ENCODE data around the gene NADK2. TPM values are rescaled to one million over a fixed set of nuclear protein-coding genes. Genes with fewer than 3 reads are reported as not detected.
"Not testable (repeated sequence)": the region's sequence is repeated elsewhere in the genome, so short reads cannot be mapped to it uniquely, and the experiment has no call there.

NADK2 gene
- 27.2 and 38.4 TPM in 2 replicates for total RNA-seq (ENCODE audit: low replicate concordance)
- long read RNA-seq, transcript NADK2-202 (12 exons, 2,243 nt), result major isoform, 10 of 14 reads
- long read RNA-seq, partial matches to known transcripts, result 0 of 14 reads
- long read RNA-seq, other reads (novel, unspliced or antisense), result 4 of 14 reads

DNA sequence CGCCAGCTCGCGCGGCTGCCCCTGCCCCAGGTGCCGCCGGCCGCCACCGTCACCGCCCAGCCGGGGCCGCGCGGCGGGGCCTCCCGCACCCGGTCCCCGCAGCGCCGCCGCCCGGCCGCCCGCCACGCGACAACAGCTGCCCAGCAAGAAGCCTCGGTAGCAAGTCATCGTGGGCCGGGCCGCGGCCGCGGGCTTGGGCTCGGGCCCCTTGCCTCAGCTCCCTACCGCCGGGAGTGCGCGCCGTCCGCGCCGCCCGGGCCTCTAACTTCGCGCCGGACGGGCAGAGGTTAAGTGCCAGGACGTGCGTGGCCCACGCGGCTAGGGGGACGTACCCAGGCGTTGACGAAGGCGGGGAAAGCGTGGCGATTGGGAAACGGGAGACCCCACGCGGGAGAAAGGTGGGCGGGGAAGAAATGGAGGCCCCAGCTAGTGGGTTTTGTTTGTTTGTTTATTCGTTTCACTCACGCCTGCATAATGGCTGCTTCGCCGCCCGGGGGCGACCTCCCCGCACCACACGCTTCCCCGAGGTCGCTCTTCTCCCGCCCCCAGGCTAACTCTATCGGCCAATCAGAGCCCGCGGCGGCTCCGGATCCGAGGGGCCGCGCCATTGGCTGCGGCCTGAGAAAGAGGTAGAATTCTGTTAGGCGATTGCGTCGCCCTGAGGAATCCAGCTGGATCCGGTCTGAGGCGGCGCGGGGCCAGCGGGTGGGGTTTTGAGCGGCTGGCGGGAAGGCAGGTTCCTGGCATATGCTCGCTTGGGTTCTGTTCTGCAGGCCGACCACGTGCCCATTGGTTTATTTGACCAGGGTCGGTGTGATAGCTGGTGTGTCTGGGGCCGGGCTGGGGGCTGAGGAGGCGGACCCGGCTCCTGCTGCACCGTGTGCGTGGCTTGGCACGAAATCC, at the start of gene NADK2:
NADK2 (minus strand) TSS at position 295 of the 903 bp plus-strand sequence; CDS start at position 168, 127 bp downstream.
- peaks cover 27% of the 10 kb centered on the region for H3K4me1 Mint-ChIP-seq (ENCODE audit: unreplicated experiment)
- TF ChIP-seq CTCF (conservative IDR thresholded peaks at IDR 0.05), result peak; percentile 84
- no peaks in the 10 kb centered on the region for H3K9me3 Mint-ChIP-seq
- H3K4me3 Mint-ChIP-seq, result peak within 1 kb of the TSS; percentile 93
- DNase-seq (ENCODE audit: extremely low spot score, unreplicated experiment), result peak; percentile 96
- peaks cover 3% of the 10 kb centered on the region for H3K36me3 Mint-ChIP-seq
- no peaks in the 10 kb centered on the region for H3K27me3 Mint-ChIP-seq
- H3K27ac Mint-ChIP-seq, result peak within 1 kb of the TSS; percentile 95

DNA sequence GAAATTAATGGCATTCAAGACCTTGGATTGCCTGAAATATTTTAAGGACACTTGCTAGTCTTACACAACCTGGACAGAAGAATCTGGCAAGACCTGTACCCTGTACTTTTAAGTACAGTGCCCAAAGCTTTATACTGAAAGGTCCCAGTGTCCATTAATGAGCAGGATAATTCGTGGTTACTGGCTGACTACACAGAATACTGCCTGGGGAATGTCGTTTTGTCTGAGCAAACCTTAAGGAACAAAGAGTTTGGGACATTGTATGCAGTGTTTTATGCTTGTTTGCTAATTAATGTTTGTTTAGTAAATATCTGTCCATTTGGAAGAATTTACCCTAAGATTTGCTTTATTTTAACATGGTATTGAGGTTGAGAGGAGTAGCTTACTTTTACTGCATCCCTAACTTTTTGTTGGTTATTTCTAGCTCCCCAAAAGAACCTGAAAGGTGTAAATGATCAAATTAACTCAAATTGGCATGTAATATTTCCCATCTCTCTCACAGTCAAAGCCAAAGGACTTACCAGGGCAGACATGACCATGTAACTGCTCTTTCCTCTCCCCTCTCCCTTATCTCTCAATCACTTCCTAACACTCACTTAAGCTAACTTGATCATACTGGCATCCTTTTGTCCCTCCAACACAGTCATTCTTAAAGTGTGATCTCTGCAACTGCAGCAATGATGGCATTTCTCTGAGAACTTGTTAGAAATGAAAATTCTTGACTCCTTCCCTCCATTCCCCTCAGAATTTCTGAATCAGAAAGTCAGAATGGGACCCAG, 44.3 kb upstream of the NADK2 start:
- TF ChIP-seq CTCF (conservative IDR thresholded peaks at IDR 0.05), result no peak
- peaks cover 4% of the 10 kb centered on the region for H3K4me1 Mint-ChIP-seq (ENCODE audit: unreplicated experiment)
- H3K4me3 Mint-ChIP-seq, result no peak overlapping the region
- no peaks in the 10 kb centered on the region for H3K27me3 Mint-ChIP-seq
- no peak overlapping the region for H3K27ac Mint-ChIP-seq
- no peak for DNase-seq (ENCODE audit: extremely low spot score, unreplicated experiment)
- H3K9me3 Mint-ChIP-seq, result no peaks in the 10 kb centered on the region
- no peaks in the 10 kb centered on the region for H3K36me3 Mint-ChIP-seq

DNA sequence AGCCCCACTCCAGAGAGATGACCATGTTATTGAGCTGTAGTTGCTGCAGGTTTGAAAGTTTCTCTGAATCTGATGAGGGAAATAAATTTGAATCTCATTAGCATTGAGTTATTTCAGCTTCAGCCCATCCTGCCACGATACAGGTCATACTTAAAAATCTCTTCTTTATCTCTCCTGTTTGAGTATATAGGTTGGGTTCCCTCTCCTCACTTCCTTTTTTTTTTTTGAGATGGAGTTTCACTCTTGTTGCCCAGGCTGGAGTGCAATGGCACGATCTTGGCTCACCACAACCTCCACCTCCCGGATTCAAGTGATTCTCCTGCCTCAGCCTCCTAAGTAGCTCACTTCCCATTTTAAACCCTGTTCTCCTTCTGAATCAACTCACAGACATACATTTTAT, 42.0 kb upstream of the NADK2 start:
- not testable (repeated sequence) for H3K4me3 Mint-ChIP-seq; H3K27ac Mint-ChIP-seq; DNase-seq (ENCODE audit: extremely low spot score, unreplicated experiment); H3K9me3 Mint-ChIP-seq; H3K27me3 Mint-ChIP-seq; H3K36me3 Mint-ChIP-seq
- peaks cover 18% of the 10 kb centered on the region for H3K4me1 Mint-ChIP-seq (ENCODE audit: unreplicated experiment)

DNA sequence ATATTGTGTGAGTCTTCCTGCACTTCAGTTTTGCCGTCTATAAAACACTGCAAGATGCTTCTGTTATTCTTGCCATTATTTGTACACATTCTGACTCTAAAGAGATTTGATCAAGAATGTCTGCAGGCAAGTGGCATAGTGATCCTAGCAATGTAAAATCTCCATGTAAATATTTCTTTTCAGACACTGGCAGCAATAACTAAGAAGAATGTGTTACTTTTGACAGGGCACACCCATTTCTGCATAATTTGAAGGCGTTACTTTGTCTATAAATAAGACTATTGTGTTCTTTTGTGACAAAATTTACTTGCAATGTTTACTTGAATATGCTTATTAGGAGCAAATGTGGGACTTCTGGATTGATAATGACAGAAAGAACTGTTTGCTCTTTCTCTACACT, 39.9 kb upstream of the NADK2 start:
- Mint-ChIP-seq H3K36me3 (no peaks in the 10 kb centered on the region), H3K9me3 (peaks cover 4% of the 10 kb centered on the region), H3K4me1 (ENCODE audit: unreplicated experiment) (peaks cover 23% of the 10 kb centered on the region), H3K27me3 (no peaks in the 10 kb centered on the region), H3K27ac (no peak overlapping the region), H3K4me3 (no peak overlapping the region)
- TF ChIP-seq CTCF (conservative IDR thresholded peaks at IDR 0.05), result no peak
- no peak for DNase-seq (ENCODE audit: extremely low spot score, unreplicated experiment)

DNA sequence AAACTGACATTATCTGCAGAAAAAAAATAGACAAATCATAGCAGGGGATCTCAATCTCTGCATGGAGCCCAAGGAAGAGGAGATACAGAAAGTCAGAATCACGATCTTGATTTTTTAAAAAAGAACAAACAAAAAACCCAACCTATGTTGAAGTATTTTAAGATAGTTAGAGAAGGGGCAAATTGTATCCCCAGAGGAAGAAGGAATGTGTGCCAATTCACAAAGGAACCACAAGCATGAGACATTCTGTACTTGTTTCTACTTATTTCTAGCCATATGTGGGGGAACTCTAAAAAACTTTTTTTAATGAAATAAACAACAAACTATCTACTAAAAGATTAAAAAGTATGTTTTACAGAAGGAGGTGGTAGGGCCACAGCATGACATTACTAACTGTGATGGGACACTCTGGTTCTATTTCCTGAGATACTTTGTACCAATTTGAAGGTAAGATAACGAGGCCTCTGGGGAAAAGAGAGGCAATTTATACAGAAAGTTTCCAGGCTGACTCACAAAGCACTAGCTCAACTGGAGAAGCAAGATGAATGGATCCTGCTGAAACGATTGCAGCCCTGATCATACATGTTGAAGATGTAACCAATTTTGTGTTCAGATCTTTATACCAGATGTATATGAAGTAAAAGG, 37.5 kb upstream of the NADK2 start:
- H3K4me3 Mint-ChIP-seq, result no peak overlapping the region
- DNase-seq (ENCODE audit: extremely low spot score, unreplicated experiment), result no peak
- peaks cover 4% of the 10 kb centered on the region for H3K9me3 Mint-ChIP-seq
- no peaks in the 10 kb centered on the region for H3K27me3 Mint-ChIP-seq
- no peak for TF ChIP-seq CTCF (conservative IDR thresholded peaks at IDR 0.05)
- H3K27ac Mint-ChIP-seq, result no peak overlapping the region
- H3K4me1 Mint-ChIP-seq (ENCODE audit: unreplicated experiment), result peaks cover 28% of the 10 kb centered on the region
- no peaks in the 10 kb centered on the region for H3K36me3 Mint-ChIP-seq

Data from type B pancreatic cell (in vitro differentiated cells).